ENCODE data around the gene CYP46A1. TPM values are rescaled to one million over a fixed set of nuclear protein-coding genes. Genes with fewer than 3 reads are reported as not detected.

CYP46A1 gene
- total and polyA plus RNA-seq, 2 experiments from 2014 or later, result 0.22 to 0.29 TPM

DNA sequence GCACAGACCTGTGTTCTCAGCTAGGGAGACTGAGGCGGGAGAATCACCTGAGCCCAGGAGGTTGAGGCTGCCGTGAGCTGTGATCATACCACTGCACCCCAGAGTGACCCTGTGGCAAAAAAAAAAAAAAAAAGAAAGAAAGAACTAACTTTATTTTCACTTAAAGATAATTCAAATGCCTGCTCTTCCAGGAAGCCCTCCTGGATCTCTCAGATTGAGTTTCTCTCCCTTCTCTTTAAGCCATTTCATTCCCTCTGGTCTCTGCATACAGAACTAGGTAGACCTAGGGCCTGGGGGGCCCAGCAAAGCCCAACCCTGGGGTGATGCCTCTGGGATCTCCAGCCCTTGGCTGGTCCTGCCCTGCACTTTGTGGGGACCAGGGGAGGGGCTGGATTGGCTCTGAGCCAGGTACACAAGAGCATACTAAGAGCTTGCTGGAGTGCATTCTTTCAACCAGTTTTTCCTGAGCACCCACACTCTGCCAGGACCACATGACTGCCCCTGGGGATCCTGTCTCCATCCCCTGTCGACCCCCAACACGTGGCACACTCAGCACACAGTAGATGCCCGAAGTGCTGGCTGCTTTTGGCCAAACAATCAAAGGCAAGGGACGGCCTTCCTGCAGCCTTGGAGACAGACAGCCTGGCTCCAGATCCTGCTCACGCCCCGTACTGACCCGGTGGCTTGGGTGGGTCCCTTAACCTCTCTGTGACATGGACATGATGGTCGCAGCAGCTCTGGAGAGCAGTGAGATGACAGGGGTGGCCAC, 52.7 kb downstream of the CYP46A1 start:
- no peak overlapping the region for H3K27ac ChIP-seq
- no peaks in the 10 kb centered on the region for H3K36me3 ChIP-seq (ENCODE audit: low read depth)
- TF ChIP-seq EZH2phosphoT487 (IDR thresholded peaks at IDR 0.05; ENCODE audit: insufficient read depth, low read depth), result no peak
- TF ChIP-seq EZH2 (IDR thresholded peaks at IDR 0.05; ENCODE audit: insufficient read depth, poor library complexity, severe bottlenecking), result no peak
- no peaks in the 10 kb centered on the region for H3K9me2 ChIP-seq (ENCODE audit: insufficient read depth)
- peak; percentile 27 for DNase-seq
- H4K20me1 ChIP-seq (ENCODE audit: insufficient read depth), result no peaks in the 10 kb centered on the region
- in situ Hi-C loops (cut with MboI), result no loop called here
- no peaks in the 10 kb centered on the region; the same call in 1 of the 2 replicates for H3K4me1 ChIP-seq (ENCODE audit: insufficient read depth)
- H3K9me3 ChIP-seq (ENCODE audit: low read depth), result no peaks in the 10 kb centered on the region
- peak overlapping the region; percentile 62 for H2AFZ ChIP-seq
- H3K27me3 ChIP-seq (replicated peaks; ENCODE audit: insufficient read depth), result no peaks in the 10 kb centered on the region
- H3K9ac ChIP-seq, result no peak overlapping the region
- 23% methylated on average over 10 of the region's 10 CpGs for WGBS, 2 experiments (ENCODE audit: low coverage in 1 of 2, low lambda C conversion rate in 2 of 2, missing lambda C conversion rate in 2 of 2)
- peak overlapping the region; percentile 49 for H3K4me3 ChIP-seq
- H3K79me2 ChIP-seq (ENCODE audit: insufficient read depth), result no peaks in the 10 kb centered on the region
- peak overlapping the region; percentile 32 for H3K4me2 ChIP-seq (ENCODE audit: unreplicated experiment)
- no peaks in the 10 kb centered on the region for H3F3A ChIP-seq (ENCODE audit: insufficient read depth)

DNA sequence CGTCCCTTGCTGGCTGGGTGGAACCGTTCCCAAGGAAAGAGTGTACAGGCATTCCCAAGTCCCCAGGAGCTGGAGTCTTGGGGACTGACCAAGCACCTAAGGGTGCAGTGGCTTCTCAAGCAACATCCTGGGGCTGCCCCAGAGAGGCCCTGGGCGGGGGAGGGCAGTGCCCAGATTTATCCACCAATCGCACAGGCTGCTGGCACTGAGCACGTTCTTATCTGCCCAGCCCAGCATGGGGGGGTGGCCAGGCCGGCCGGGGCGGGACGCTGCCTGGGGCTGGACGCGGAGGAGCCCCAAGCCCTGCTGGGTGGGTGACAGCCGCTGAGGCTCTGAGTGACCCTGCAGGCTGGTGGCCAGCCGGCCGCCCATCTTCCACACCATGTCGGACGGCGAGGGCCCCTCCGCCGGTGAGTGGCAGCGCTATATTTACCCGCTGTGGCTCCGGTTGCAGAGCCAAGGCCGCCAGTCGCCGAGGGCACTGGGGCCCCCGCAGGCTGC, 53.4 kb downstream of the CYP46A1 start:
- Histone ChIP-seq H3K27me3 (replicated peaks; ENCODE audit: insufficient read depth) (no peaks in the 10 kb centered on the region), H3K4me3 (peak overlapping the region; percentile 49), H3K4me1 (ENCODE audit: insufficient read depth) (no peaks in the 10 kb centered on the region; the same call in 1 of the 2 replicates), H3K36me3 (ENCODE audit: low read depth) (no peaks in the 10 kb centered on the region), H3F3A (ENCODE audit: insufficient read depth) (no peaks in the 10 kb centered on the region), H2AFZ (peak overlapping the region; percentile 62), H4K20me1 (ENCODE audit: insufficient read depth) (no peaks in the 10 kb centered on the region), H3K9me3 (ENCODE audit: low read depth) (no peaks in the 10 kb centered on the region), H3K27ac (no peak overlapping the region), H3K4me2 (ENCODE audit: unreplicated experiment) (peak overlapping the region; percentile 32), H3K9ac (no peak overlapping the region), H3K9me2 (ENCODE audit: insufficient read depth) (no peaks in the 10 kb centered on the region), H3K79me2 (ENCODE audit: insufficient read depth) (no peaks in the 10 kb centered on the region)
- in situ Hi-C loops (cut with MboI), result no loop called here
- no peak for TF ChIP-seq EZH2 (IDR thresholded peaks at IDR 0.05; ENCODE audit: insufficient read depth, poor library complexity, severe bottlenecking)
- no peak for TF ChIP-seq EZH2phosphoT487 (IDR thresholded peaks at IDR 0.05; ENCODE audit: insufficient read depth, low read depth)
- peak; percentile 66 for DNase-seq
- WGBS, 2 experiments (ENCODE audit: low coverage in 1 of 2, low lambda C conversion rate in 2 of 2, missing lambda C conversion rate in 2 of 2), result 19 to 26% methylated on average over 20 to 22 of the region's 26 CpGs

DNA sequence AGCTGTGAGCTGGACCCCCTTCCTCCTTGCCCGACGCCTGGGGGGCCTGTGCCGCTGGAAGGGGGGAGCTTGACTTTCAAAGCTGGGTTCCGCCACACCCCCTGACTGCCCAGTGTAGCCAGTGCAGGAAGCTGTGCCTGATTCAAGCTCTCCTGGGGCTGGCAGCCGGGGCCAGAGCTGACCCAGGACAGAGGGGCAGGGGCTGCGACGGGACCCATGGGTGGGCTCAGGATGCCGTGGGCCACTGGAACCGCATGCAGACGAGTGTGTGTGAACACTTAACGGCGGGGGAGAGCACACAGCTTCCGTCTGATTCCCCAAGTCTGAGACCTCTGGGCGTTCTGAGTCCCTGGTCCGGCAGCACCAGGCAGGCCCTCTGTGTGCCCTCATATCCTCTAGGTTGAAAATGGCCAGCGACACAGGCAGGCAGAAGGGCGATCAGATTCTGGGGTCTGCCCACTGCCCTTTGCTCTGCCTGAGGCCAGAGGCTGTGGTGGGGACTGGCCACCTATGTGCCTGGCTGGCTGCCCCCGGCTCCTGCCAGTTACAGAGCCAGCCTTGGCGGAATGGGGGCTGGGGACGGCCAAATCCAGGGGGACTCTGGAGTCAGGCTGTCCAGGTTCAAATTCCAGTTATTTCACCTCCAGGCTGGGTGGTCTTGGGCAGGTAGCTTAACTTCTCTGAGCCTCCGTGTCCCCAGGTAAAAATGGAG, 54.0 kb downstream of the CYP46A1 start:
- no peak for TF ChIP-seq EZH2phosphoT487 (IDR thresholded peaks at IDR 0.05; ENCODE audit: insufficient read depth, low read depth)
- no peak for TF ChIP-seq EZH2 (IDR thresholded peaks at IDR 0.05; ENCODE audit: insufficient read depth, poor library complexity, severe bottlenecking)
- no peak for DNase-seq
- Histone ChIP-seq H3K9me3 (ENCODE audit: low read depth) (no peaks in the 10 kb centered on the region), H3K27me3 (replicated peaks; ENCODE audit: insufficient read depth) (no peaks in the 10 kb centered on the region), H3K27ac (no peak overlapping the region), H3K79me2 (ENCODE audit: insufficient read depth) (no peaks in the 10 kb centered on the region), H3K9ac (no peak overlapping the region), H3K4me2 (ENCODE audit: unreplicated experiment) (peak overlapping the region; percentile 32), H3F3A (ENCODE audit: insufficient read depth) (no peaks in the 10 kb centered on the region), H3K9me2 (ENCODE audit: insufficient read depth) (no peaks in the 10 kb centered on the region), H4K20me1 (ENCODE audit: insufficient read depth) (no peaks in the 10 kb centered on the region), H3K4me3 (peak overlapping the region; percentile 49), H3K4me1 (ENCODE audit: insufficient read depth) (no peaks in the 10 kb centered on the region; the same call in 1 of the 2 replicates), H3K36me3 (ENCODE audit: low read depth) (no peaks in the 10 kb centered on the region), H2AFZ (peak overlapping the region; percentile 62)
- 79 to 82% methylated on average over 18 to 21 of the region's 21 CpGs for WGBS, 2 experiments (ENCODE audit: low coverage in 1 of 2, low lambda C conversion rate in 2 of 2, missing lambda C conversion rate in 2 of 2)
- in situ Hi-C loops (cut with MboI), result no loop called here

DNA sequence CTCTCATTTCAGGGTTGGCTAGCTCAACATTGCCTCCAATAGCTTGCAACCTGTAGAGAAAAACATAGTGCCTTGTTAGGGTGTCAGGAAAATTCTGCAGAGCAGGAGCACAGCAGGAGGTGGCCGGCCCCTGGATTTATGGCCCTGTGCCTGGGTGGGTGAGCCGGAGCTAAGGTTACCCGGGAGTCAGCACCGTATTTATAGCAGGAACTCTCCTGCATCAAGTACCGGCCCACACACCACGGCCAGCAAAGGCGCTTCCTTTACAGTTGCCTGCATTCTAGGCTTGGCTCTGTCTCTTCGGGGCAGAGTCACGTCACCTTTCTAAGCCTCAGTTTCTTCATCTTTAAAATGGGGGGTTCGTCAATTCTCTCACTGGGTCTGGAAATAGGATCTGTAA, 56.3 kb downstream of the CYP46A1 start:
- Histone ChIP-seq H3K4me3 (no peak overlapping the region), H3K27ac (no peak overlapping the region), H2AFZ (no peak overlapping the region), H3K4me2 (ENCODE audit: unreplicated experiment) (no peak overlapping the region), H3K79me2 (ENCODE audit: insufficient read depth) (no peaks in the 10 kb centered on the region), H3K9me3 (ENCODE audit: low read depth) (no peaks in the 10 kb centered on the region), H3K9ac (no peak overlapping the region), H3K4me1 (ENCODE audit: insufficient read depth) (no peaks in the 10 kb centered on the region; the same call in 1 of the 2 replicates), H3F3A (ENCODE audit: insufficient read depth) (peaks cover 13% of the 10 kb centered on the region; the same call in 1 of the 2 replicates), H3K36me3 (ENCODE audit: low read depth) (no peaks in the 10 kb centered on the region), H3K27me3 (replicated peaks; ENCODE audit: insufficient read depth) (no peaks in the 10 kb centered on the region), H3K9me2 (ENCODE audit: insufficient read depth) (no peaks in the 10 kb centered on the region), H4K20me1 (ENCODE audit: insufficient read depth) (no peaks in the 10 kb centered on the region)
- 84 to 91% methylated on average over 10 of the region's 10 CpGs for WGBS, 2 experiments (ENCODE audit: low coverage in 1 of 2, low lambda C conversion rate in 2 of 2, missing lambda C conversion rate in 2 of 2)
- in situ Hi-C loops (cut with MboI), result no loop called here
- no peak for TF ChIP-seq EZH2phosphoT487 (IDR thresholded peaks at IDR 0.05; ENCODE audit: insufficient read depth, low read depth)
- no peak for DNase-seq

Measured in GM23248 (cell line).